Measurements from ENCODE around the gene ATP5F1B.

DNA sequence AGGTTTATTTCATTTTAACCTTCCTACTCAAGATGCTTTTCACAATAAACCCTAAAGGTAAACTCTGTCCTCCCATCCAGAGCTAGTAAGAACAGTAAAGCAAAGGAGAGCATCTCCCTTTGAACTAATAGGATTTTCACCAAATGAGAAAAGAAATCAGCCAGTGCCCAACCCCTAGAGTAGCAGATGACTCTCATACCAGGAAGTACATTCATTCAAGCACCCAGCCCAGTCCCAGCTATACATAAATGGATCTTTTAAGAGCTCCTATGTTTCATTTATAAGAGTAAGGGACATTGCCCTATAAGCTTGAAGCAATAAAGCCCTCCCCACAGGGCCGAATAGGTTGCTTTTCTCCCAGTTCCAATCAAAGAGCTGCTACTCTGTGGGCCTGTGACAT lies 23.2 kb downstream of the ATP5F1B start:
- TF ChIP-seq, protein P1, sequence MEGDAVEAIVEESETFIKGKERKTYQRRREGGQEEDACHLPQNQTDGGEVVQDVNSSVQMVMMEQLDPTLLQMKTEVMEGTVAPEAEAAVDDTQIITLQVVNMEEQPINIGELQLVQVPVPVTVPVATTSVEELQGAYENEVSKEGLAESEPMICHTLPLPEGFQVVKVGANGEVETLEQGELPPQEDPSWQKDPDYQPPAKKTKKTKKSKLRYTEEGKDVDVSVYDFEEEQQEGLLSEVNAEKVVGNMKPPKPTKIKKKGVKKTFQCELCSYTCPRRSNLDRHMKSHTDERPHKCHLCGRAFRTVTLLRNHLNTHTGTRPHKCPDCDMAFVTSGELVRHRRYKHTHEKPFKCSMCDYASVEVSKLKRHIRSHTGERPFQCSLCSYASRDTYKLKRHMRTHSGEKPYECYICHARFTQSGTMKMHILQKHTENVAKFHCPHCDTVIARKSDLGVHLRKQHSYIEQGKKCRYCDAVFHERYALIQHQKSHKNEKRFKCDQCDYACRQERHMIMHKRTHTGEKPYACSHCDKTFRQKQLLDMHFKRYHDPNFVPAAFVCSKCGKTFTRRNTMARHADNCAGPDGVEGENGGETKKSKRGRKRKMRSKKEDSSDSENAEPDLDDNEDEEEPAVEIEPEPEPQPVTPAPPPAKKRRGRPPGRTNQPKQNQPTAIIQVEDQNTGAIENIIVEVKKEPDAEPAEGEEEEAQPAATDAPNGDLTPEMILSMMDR (IDR thresholded peaks at IDR 0.05): no peak
- TF ChIP-seq SIN3A (IDR thresholded peaks at IDR 0.05; ENCODE audit: borderline replicate concordance, insufficient read depth, low read depth, low read length) (no peak), POLR2AphosphoS5 (IDR thresholded peaks at IDR 0.05; ENCODE audit: low read depth, low read length) (no peak)
- TF ChIP-seq, protein P2, sequence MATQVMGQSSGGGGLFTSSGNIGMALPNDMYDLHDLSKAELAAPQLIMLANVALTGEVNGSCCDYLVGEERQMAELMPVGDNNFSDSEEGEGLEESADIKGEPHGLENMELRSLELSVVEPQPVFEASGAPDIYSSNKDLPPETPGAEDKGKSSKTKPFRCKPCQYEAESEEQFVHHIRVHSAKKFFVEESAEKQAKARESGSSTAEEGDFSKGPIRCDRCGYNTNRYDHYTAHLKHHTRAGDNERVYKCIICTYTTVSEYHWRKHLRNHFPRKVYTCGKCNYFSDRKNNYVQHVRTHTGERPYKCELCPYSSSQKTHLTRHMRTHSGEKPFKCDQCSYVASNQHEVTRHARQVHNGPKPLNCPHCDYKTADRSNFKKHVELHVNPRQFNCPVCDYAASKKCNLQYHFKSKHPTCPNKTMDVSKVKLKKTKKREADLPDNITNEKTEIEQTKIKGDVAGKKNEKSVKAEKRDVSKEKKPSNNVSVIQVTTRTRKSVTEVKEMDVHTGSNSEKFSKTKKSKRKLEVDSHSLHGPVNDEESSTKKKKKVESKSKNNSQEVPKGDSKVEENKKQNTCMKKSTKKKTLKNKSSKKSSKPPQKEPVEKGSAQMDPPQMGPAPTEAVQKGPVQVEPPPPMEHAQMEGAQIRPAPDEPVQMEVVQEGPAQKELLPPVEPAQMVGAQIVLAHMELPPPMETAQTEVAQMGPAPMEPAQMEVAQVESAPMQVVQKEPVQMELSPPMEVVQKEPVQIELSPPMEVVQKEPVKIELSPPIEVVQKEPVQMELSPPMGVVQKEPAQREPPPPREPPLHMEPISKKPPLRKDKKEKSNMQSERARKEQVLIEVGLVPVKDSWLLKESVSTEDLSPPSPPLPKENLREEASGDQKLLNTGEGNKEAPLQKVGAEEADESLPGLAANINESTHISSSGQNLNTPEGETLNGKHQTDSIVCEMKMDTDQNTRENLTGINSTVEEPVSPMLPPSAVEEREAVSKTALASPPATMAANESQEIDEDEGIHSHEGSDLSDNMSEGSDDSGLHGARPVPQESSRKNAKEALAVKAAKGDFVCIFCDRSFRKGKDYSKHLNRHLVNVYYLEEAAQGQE (IDR thresholded peaks at IDR 0.05; ENCODE audit: insufficient read depth in 1 of 2, low read depth in 2 of 2, low read length in 1 of 2): no peak
